Measurements from ENCODE around the gene LRRC14B. TPM values are rescaled to one million over a fixed set of nuclear protein-coding genes. Genes with fewer than 3 reads are reported as not detected.
"Not testable (repeated sequence)": the region's sequence is repeated elsewhere in the genome, so short reads cannot be mapped to it uniquely, and the experiment has no call there.

LRRC14B gene
- polyA plus RNA-seq, 1 of the 3 experiments (the other 2 are of a cell fraction), result not detected

GRCh38 chr5:215256-215655 lies 24.0 kb downstream of the LRRC14B start:
- H3K27me3 ChIP-seq (ENCODE audit: insufficient read depth); H3K9me2 ChIP-seq; H3K4me1 ChIP-seq (ENCODE audit: control insufficient read depth in 1 of 2, insufficient read depth in 2 of 2, low read depth in 1 of 2, low read length in 1 of 2); H3K4me3 ChIP-seq (ENCODE audit: low read depth in 2 of 2, low read length in 1 of 2); H2AFZ ChIP-seq (ENCODE audit: low read depth); H3F3A ChIP-seq (replicated peaks; ENCODE audit: insufficient read depth); H3K9me3 ChIP-seq; DNase-seq; CTCF ChIA-PET; POLR2A ChIA-PET; H3K36me3 ChIP-seq (replicated peaks in 1 of 2; ENCODE audit: control insufficient read depth in 1 of 2, insufficient read depth in 2 of 2, low read length in 1 of 2): not testable (repeated sequence)
- Histone ChIP-seq H4K20me1 (ENCODE audit: insufficient read depth) (peaks cover 27% of the 10 kb centered on the region), H3K4me2 (peak overlapping the region; percentile 70), H3K9ac (peak overlapping the region; percentile 40; the same call in 1 of the 2 replicates), H3K79me2 (ENCODE audit: insufficient read depth) (peaks cover 54% of the 10 kb centered on the region), H3K27ac (ENCODE audit: low read depth in 2 of 2, low read length in 1 of 2) (peak overlapping the region in 1 of 2 experiments; percentile 45; a peak in 2 of 4 replicates)
- WGBS (ENCODE audit: low lambda C conversion rate), result 92% methylated on average over 2 of the region's 2 CpGs

- CTCF ChIA-PET; H3K9me2 ChIP-seq; POLR2A ChIA-PET; H3K4me1 ChIP-seq (ENCODE audit: control insufficient read depth in 1 of 2, insufficient read depth in 2 of 2, low read depth in 1 of 2, low read length in 1 of 2); H3K4me2 ChIP-seq; H3K4me3 ChIP-seq (ENCODE audit: low read depth in 2 of 2, low read length in 1 of 2); H3K9me3 ChIP-seq; DNase-seq; H3K36me3 ChIP-seq (replicated peaks in 1 of 2; ENCODE audit: control insufficient read depth in 1 of 2, insufficient read depth in 2 of 2, low read length in 1 of 2); H3K27ac ChIP-seq (ENCODE audit: low read depth in 2 of 2, low read length in 1 of 2); H2AFZ ChIP-seq (ENCODE audit: low read depth); H3K27me3 ChIP-seq (ENCODE audit: insufficient read depth); H3K9ac ChIP-seq; H3F3A ChIP-seq (replicated peaks; ENCODE audit: insufficient read depth): not testable (repeated sequence)
- Histone ChIP-seq H4K20me1 (ENCODE audit: insufficient read depth) (peaks cover 32% of the 10 kb centered on the region), H3K79me2 (ENCODE audit: insufficient read depth) (peaks cover 61% of the 10 kb centered on the region)
- 97% methylated on average over 9 of the region's 10 CpGs for WGBS (ENCODE audit: low lambda C conversion rate)
These were observed 24.8 kb downstream of the LRRC14B start for GRCh38 chr5:216076-216475.

- H3K36me3 ChIP-seq (replicated peaks in 1 of 2; ENCODE audit: control insufficient read depth in 1 of 2, insufficient read depth in 2 of 2, low read length in 1 of 2); H3K9me2 ChIP-seq; H3K9me3 ChIP-seq; POLR2A ChIA-PET; H3K27me3 ChIP-seq (ENCODE audit: insufficient read depth); H3F3A ChIP-seq (replicated peaks; ENCODE audit: insufficient read depth): not testable (repeated sequence)
- peak; percentile 98 for TF ChIP-seq NRF1 (IDR thresholded peaks at IDR 0.05; ENCODE audit: low read depth, low read length)
- 0 out of 2 replicates have a peak, but pooled peaks have one; percentile 36 for TF ChIP-seq MAX (IDR thresholded peaks at IDR 0.05; ENCODE audit: low read depth)
- peak; percentile 41 for TF ChIP-seq CHD2 (IDR thresholded peaks at IDR 0.05; ENCODE audit: low read length, partially characterized antibody)
- peak; percentile 72 for TF ChIP-seq CTCF (IDR thresholded peaks at IDR 0.05)
- 0 out of 2 replicates have a peak, but pooled peaks have one; percentile 41 for TF ChIP-seq TAF1 (IDR thresholded peaks at IDR 0.05; ENCODE audit: borderline replicate concordance, low read depth, low read length)
- peak; percentile 84 for TF ChIP-seq POLR2AphosphoS5 (IDR thresholded peaks at IDR 0.05; ENCODE audit: low read depth, low read length)
- H3K4me1 ChIP-seq (ENCODE audit: control insufficient read depth in 1 of 2, insufficient read depth in 2 of 2, low read depth in 1 of 2, low read length in 1 of 2), result peaks cover 6 to 14% of the 10 kb centered on the region in 2 experiments; a peak in 3 of 4 replicates
- H2AFZ ChIP-seq (ENCODE audit: low read depth), result peak within 1 kb of the TSS; percentile 82
- peak within 1 kb of the TSS; percentile 60 to 91 for H3K4me3 ChIP-seq (ENCODE audit: low read depth in 2 of 2, low read length in 1 of 2)
- H3K79me2 ChIP-seq (ENCODE audit: insufficient read depth), result peaks cover 78% of the 10 kb centered on the region
- CTCF ChIA-PET, result interaction anchor here (0.9 to 2.6 kb wide), 4 partner anchors 25 to 30 kb away, joined by 3 to 11 read pairs (median 4); no protein-coding TSS in a partner anchor
- H3K9ac ChIP-seq, result peak within 1 kb of the TSS; percentile 88
- peak within 1 kb of the TSS; percentile 84 for H3K4me2 ChIP-seq
- WGBS (ENCODE audit: low lambda C conversion rate), result 8% methylated on average over 20 of the region's 75 CpGs
- H4K20me1 ChIP-seq (ENCODE audit: insufficient read depth), result peaks cover 49% of the 10 kb centered on the region
- DNase-seq, result peak; percentile 100
- H3K27ac ChIP-seq (ENCODE audit: low read depth in 2 of 2, low read length in 1 of 2), result peak within 1 kb of the TSS; percentile 50 to 83; a peak in 3 of 4 replicates
These were observed 26.5 kb downstream of the LRRC14B start, which contains the start of the genes CCDC127 and SDHA for GRCh38 chr5:217494-218456. TSS of gene CCDC127 (minus strand) at chr5:218153. CDS start at chr5:216849, 1,304 bp downstream. TSS of gene SDHA (plus strand) at chr5:218320. CDS start at chr5:218356, 36 bp downstream.
